ENCODE results near the gene DPF3. TPM values are rescaled to one million over a fixed set of nuclear protein-coding genes. Genes with fewer than 3 reads are reported as not detected.

The DPF3 gene
- total and polyA plus RNA-seq, 2 of the 13 experiments (the other 11 are each of a cell fraction or from before 2014, with no cell fraction given), result 0.09 to 0.60 TPM

- TF ChIP-seq ZNF101 (CRISPR knock-in tag; IDR thresholded peaks at IDR 0.05; ENCODE audit: borderline replicate concordance, low read depth) (no peak), NCOA2 (CRISPR knock-in tag; IDR thresholded peaks at IDR 0.05) (peak; percentile 94), ZNF282 (IDR thresholded peaks at IDR 0.05; ENCODE audit: partially characterized antibody) (no peak), SP4 (CRISPR knock-in tag; IDR thresholded peaks at IDR 0.05) (peak; percentile 52; the same call in 1 of the 2 replicates), ZNF790 (CRISPR knock-in tag; IDR thresholded peaks at IDR 0.05; ENCODE audit: borderline replicate concordance) (no peak), ZNF20 (CRISPR knock-in tag; IDR thresholded peaks at IDR 0.05) (no peak), ZNF562 (CRISPR knock-in tag; IDR thresholded peaks at IDR 0.05; ENCODE audit: borderline replicate concordance) (no peak), ETV6 (CRISPR knock-in tag; conservative IDR thresholded peaks at IDR 0.05) (no peak), ZNF468 (CRISPR knock-in tag; IDR thresholded peaks at IDR 0.05) (no peak), MBNL3 (CRISPR knock-in tag; conservative IDR thresholded peaks at IDR 0.05) (no peak), HOXD1 (CRISPR knock-in tag; IDR thresholded peaks at IDR 0.05) (peak; percentile 68; the same call in 1 of the 2 replicates), TAF15 (IDR thresholded peaks at IDR 0.05; ENCODE audit: low read depth, low read length, poor library complexity, severe bottlenecking) (no peak), ZKSCAN8 (CRISPR knock-in tag; IDR thresholded peaks at IDR 0.05; ENCODE audit: borderline replicate concordance) (peak; percentile 71; the same call in 1 of the 2 replicates), SMAD1 (CRISPR knock-in tag; IDR thresholded peaks at IDR 0.05; ENCODE audit: borderline replicate concordance, low read depth) (no peak), MEIS1 (CRISPR knock-in tag; IDR thresholded peaks at IDR 0.05; ENCODE audit: borderline replicate concordance) (0 out of 2 replicates have a peak, but pooled peaks have one; percentile 45), IRF9 (CRISPR knock-in tag; IDR thresholded peaks at IDR 0.05; ENCODE audit: borderline replicate concordance) (no peak), REL (CRISPR knock-in tag; conservative IDR thresholded peaks at IDR 0.05) (no peak), ZSCAN22 (CRISPR knock-in tag; IDR thresholded peaks at IDR 0.05) (no peak), SNRNP70 (IDR thresholded peaks at IDR 0.05; ENCODE audit: low read depth, low read length) (no peak), SRF (IDR thresholded peaks at IDR 0.05; ENCODE audit: low read depth, low read length) (0 out of 2 replicates have a peak, but pooled peaks have one; percentile 25), ZFP37 (CRISPR knock-in tag; IDR thresholded peaks at IDR 0.05; ENCODE audit: borderline replicate concordance) (peak; percentile 73; the same call in 1 of the 2 replicates), ZNF382 (CRISPR knock-in tag; IDR thresholded peaks at IDR 0.05; ENCODE audit: borderline replicate concordance) (no peak), ZNF781 (CRISPR knock-in tag; IDR thresholded peaks at IDR 0.05; ENCODE audit: borderline replicate concordance, not compliant biosample characterization) (peak; percentile 22), NRL (CRISPR knock-in tag; IDR thresholded peaks at IDR 0.05; ENCODE audit: borderline replicate concordance) (no peak), MEIS2 (CRISPR knock-in tag; IDR thresholded peaks at IDR 0.05) (peak; percentile 78)
- TF ChIP-seq, protein P1, sequence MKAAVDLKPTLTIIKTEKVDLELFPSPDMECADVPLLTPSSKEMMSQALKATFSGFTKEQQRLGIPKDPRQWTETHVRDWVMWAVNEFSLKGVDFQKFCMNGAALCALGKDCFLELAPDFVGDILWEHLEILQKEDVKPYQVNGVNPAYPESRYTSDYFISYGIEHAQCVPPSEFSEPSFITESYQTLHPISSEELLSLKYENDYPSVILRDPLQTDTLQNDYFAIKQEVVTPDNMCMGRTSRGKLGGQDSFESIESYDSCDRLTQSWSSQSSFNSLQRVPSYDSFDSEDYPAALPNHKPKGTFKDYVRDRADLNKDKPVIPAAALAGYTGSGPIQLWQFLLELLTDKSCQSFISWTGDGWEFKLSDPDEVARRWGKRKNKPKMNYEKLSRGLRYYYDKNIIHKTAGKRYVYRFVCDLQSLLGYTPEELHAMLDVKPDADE (CRISPR knock-in tag; IDR thresholded peaks at IDR 0.05), result no peak
- TF ChIP-seq, protein P2, sequence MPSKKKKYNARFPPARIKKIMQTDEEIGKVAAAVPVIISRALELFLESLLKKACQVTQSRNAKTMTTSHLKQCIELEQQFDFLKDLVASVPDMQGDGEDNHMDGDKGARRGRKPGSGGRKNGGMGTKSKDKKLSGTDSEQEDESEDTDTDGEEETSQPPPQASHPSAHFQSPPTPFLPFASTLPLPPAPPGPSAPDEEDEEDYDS (CRISPR knock-in tag; IDR thresholded peaks at IDR 0.05), result 0 out of 2 replicates have a peak, but pooled peaks have one; percentile 22
- TF ChIP-seq, protein P3, sequence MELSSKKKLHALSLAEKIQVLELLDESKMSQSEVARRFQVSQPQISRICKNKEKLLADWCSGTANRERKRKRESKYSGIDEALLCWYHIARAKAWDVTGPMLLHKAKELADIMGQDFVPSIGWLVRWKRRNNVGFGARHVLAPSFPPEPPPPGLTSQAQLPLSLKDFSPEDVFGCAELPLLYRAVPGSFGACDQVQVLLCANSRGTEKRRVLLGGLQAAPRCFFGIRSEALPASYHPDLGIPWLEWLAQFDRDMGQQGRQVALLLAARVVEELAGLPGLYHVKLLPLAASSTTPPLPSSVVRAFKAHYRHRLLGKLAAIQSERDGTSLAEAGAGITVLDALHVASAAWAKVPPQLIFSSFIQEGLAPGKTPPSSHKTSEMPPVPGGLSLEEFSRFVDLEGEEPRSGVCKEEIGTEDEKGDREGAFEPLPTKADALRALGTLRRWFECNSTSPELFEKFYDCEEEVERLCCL (CRISPR knock-in tag; IDR thresholded peaks at IDR 0.05; ENCODE audit: borderline replicate concordance), result no peak
Measured at GRCh38 chr14:72776701-72777261, 117.1 kb downstream of the DPF3 start (continued).
